Measurements from ENCODE around the gene DIPK1B. TPM values are rescaled to one million over a fixed set of nuclear protein-coding genes. Genes with fewer than 3 reads are reported as not detected.

DIPK1B gene
- total RNA-seq, 1 donor from 2014 or later: 52.9 TPM

- TF ChIP-seq CTCF (IDR thresholded peaks at IDR 0.05; ENCODE audit: unreplicated experiment): no peak
- H3K27ac Mint-ChIP-seq: peak overlapping the region; percentile 78
These were observed 14.4 kb upstream of the DIPK1B start for GRCh38 chr9:136697821-136698526.

GRCh38 chr9:136698635-136699246 lies 13.6 kb upstream of the DIPK1B start:
- DNase-seq (ENCODE audit: low spot score, unreplicated experiment): no peak
- H3K36me3 Mint-ChIP-seq (ENCODE audit: insufficient read depth): no peaks in the 10 kb centered on the region
- peak overlapping the region; percentile 36 for H3K4me3 Mint-ChIP-seq (ENCODE audit: low read depth)
- peaks cover 28% of the 10 kb centered on the region for H3K4me1 Mint-ChIP-seq (ENCODE audit: low read depth)
- H3K9me3 Mint-ChIP-seq (ENCODE audit: low read depth): no peaks in the 10 kb centered on the region
- peak overlapping the region; percentile 82 for H3K27ac Mint-ChIP-seq
- no peaks in the 10 kb centered on the region for H3K27me3 Mint-ChIP-seq
- TF ChIP-seq CTCF (IDR thresholded peaks at IDR 0.05; ENCODE audit: unreplicated experiment): no peak

More at GRCh38 chr9:136697821-136698526, 14.4 kb upstream of the DIPK1B start:
- H3K9me3 Mint-ChIP-seq (ENCODE audit: low read depth): no peaks in the 10 kb centered on the region
- H3K4me1 Mint-ChIP-seq (ENCODE audit: low read depth): peaks cover 34% of the 10 kb centered on the region
- H3K36me3 Mint-ChIP-seq (ENCODE audit: insufficient read depth): no peaks in the 10 kb centered on the region
- H3K27me3 Mint-ChIP-seq: no peaks in the 10 kb centered on the region
- H3K4me3 Mint-ChIP-seq (ENCODE audit: low read depth): no peak overlapping the region
- no peak for DNase-seq (ENCODE audit: low spot score, unreplicated experiment)

DNA sequence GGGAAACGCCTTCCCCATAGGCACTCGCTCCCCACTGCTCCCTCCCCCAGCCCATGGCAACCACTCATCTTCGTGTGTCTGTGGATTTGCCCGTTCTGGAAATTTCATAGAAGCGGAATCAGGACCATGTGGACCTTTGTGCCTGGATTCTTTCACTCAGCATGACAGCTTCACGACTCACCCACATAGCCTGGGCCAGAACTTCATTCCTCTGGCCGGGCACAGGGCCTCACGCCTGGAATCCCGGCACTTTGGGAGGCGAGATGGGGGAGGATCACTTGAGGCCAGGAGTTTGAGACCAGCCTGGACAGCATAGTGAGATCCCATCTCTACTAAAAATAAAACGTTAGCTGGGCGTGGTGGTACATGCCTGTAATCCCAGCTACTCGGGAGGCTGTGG lies 12.1 kb upstream of the DIPK1B start:
- no peak overlapping the region for H3K27ac Mint-ChIP-seq
- no peak for DNase-seq (ENCODE audit: low spot score, unreplicated experiment)
- no peak overlapping the region for H3K4me3 Mint-ChIP-seq (ENCODE audit: low read depth)
- no peak for TF ChIP-seq CTCF (IDR thresholded peaks at IDR 0.05; ENCODE audit: unreplicated experiment)
- peaks cover 28% of the 10 kb centered on the region for H3K4me1 Mint-ChIP-seq (ENCODE audit: low read depth)
- no peaks in the 10 kb centered on the region for H3K27me3 Mint-ChIP-seq
- H3K9me3 Mint-ChIP-seq (ENCODE audit: low read depth): no peaks in the 10 kb centered on the region
- no peaks in the 10 kb centered on the region for H3K36me3 Mint-ChIP-seq (ENCODE audit: insufficient read depth)

GRCh38 chr9:136700959-136701667 lies 11.3 kb upstream of the DIPK1B start:
- Mint-ChIP-seq H3K4me3 (ENCODE audit: low read depth) (no peak overlapping the region), H3K27me3 (peaks cover 4% of the 10 kb centered on the region), H3K9me3 (ENCODE audit: low read depth) (no peaks in the 10 kb centered on the region), H3K36me3 (ENCODE audit: insufficient read depth) (no peaks in the 10 kb centered on the region), H3K4me1 (ENCODE audit: low read depth) (peaks cover 28% of the 10 kb centered on the region), H3K27ac (no peak overlapping the region)
- no peak for TF ChIP-seq CTCF (IDR thresholded peaks at IDR 0.05; ENCODE audit: unreplicated experiment)
- no peak for DNase-seq (ENCODE audit: low spot score, unreplicated experiment)

DNA sequence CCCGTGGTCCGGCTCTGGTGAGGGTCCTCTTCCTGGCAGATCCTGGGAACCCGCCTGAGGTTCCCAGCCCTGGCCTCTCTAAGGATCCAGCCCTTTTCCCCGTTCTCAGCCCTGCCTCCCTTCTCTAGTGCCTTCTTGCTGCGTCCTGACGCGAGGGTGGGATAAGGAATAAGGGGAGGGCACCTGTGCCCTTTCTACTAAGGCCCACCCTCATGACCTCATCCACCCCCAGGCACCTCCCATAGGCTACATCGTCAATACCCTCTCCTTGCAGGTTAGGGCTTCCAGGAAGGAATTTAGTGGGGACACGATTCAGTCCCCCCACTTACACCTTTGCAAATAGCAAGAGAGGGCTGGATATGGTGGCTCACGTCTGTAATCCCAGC lies 10.7 kb upstream of the DIPK1B start:
- Mint-ChIP-seq H3K27ac (no peak overlapping the region), H3K9me3 (ENCODE audit: low read depth) (no peaks in the 10 kb centered on the region), H3K27me3 (peaks cover 5% of the 10 kb centered on the region), H3K4me3 (ENCODE audit: low read depth) (no peak overlapping the region), H3K36me3 (ENCODE audit: insufficient read depth) (no peaks in the 10 kb centered on the region), H3K4me1 (ENCODE audit: low read depth) (peaks cover 28% of the 10 kb centered on the region)
- no peak for TF ChIP-seq CTCF (IDR thresholded peaks at IDR 0.05; ENCODE audit: unreplicated experiment)
- DNase-seq (ENCODE audit: low spot score, unreplicated experiment): no peak

Data from progenitor cell of endocrine pancreas (in vitro differentiated cells).